Gastrocnemius medialis (tissue), 4 donors: Measurements from ENCODE around the gene SPACA9. TPM values are rescaled to one million over a fixed set of nuclear protein-coding genes. Genes with fewer than 3 reads are reported as not detected.

ENCODE experiments used
- ATAC-seq, 2 donors: fragments of 150-250 bp; one replicate each; pipeline ENCODE4 v1.9.1; 2016
- DNase-seq, 2 donors: peaks; one replicate each; pipeline ENCODE4 v3.0.0-alpha.2; 2019
- H3K27ac ChIP-seq, 4 donors: fragments of 200-600 bp; sonication (generic); 1 replicate in 1 of 4; 2 replicates in 3 of 4; pipeline ENCODE4 v1.5.1; 2016 to 2018; ENCODE audit warnings: mild to moderate bottlenecking in 2 of 4, moderate library complexity in 1 of 4
- H3K27me3 ChIP-seq, 3 donors: fragments of 200-600 bp; sonication (generic) in 2 of 3; 1 replicate in 1 of 3; 2 replicates in 2 of 3; pipeline versions ENCODE4 v1.5.1 to v1.6.0; 2016 to 2019; ENCODE audit warnings: mild to moderate bottlenecking in 1 of 3, moderate library complexity in 1 of 3
- H3K36me3 ChIP-seq, 2 donors: fragments of 200-600 bp; sonication (generic) in 1 of 2; one replicate each; pipeline ENCODE4 v1.5.1; 2017 to 2018
- H3K4me1 ChIP-seq, 2 donors: fragments of 200-600 bp; sonication (generic) in 1 of 2; one replicate each; pipeline ENCODE4 v1.5.1; 2016 to 2017; ENCODE audit warnings: mild to moderate bottlenecking in 2 of 2
- H3K4me3 ChIP-seq, 4 donors: fragments of 200-600 bp; sonication (generic) in 3 of 4; 1 replicate in 1 of 4; 2 replicates in 3 of 4; pipeline ENCODE4 v1.5.1; 2016 to 2019; ENCODE audit warnings: mild to moderate bottlenecking in 2 of 4
- H3K9me3 ChIP-seq, 3 donors: fragments of 200-600 bp; sonication (generic) in 2 of 3; 1 replicate in 1 of 3; 2 replicates in 2 of 3; pipeline ENCODE4 v1.5.1; 2016 to 2019
- CTCF ChIP-seq, 5 experiments: fragments of 450-650 bp in 3 of 5; fragments of 200-600 bp in 2 of 5; sonication (generic) in 2 of 5; IDR thresholded peaks in 4 of 5; conservative IDR thresholded peaks in 1 of 5; 1 replicate in 4 of 5; 2 replicates in 1 of 5; pipeline ENCODE4 v1.5.1; 2016 to 2019; ENCODE audit warnings: antibody characterized with exemption in 5 of 5, mild to moderate bottlenecking in 3 of 5, moderate library complexity in 3 of 5
- POLR2A ChIP-seq, 2 donors: fragments of 450-650 bp; IDR thresholded peaks; one replicate each; pipeline ENCODE4 v1.6.1; 2017; ENCODE audit warnings: antibody characterized with exemption in 2 of 2, mild to moderate bottlenecking in 2 of 2, moderate library complexity in 2 of 2
- in situ Hi-C, 4 donors: fragments of 200-750 bp; cut with MboI; loops; one replicate each; pipeline versions ENCODE4 v1.15.0 to v1.8.0; 2017; ENCODE audit warnings: low sequenced_read_pairs in 4 of 4
- intact Hi-C: fragments of 100-400 bp; cut with DNase I; formaldehyde crosslinking; loops from one replicate; pipeline ENCODE4 v1.15.1; 2023; ENCODE audit warnings: low total_unique reads
- total RNA-seq, 4 donors: library from RNA; depleted of rRNA; stranded (reverse); fragments of >200 nt; gene quantifications; one replicate each; pipeline versions ENCODE4 v1.1.0 to v1.2.3, GENCODE V29; 2016

The SPACA9 gene
- total RNA-seq = 1 to 10 TPM in 2 of 4 donors, under 1 TPM in 2; 0.24 to 2.5 (median 1.0) TPM

GRCh38 chr9:132878695-132879456 is at the start of gene SPACA9:
SPACA9 (plus strand) TSS chr9:132878898; CDS start chr9:132883948, 5,050 bp downstream.
- Histone ChIP-seq H3K9me3 (no peaks in the 10 kb centered on the region), H3K4me3 (peak within 1 kb of the TSS; percentile 76 to 100 (median 89)), H3K36me3 (no peaks in the 10 kb centered on the region), H3K27me3 (peaks cover 0 to 6% (median 5%) of the 10 kb centered on the region in 3 donors), H3K4me1 (peaks cover 0 to 10% of the 10 kb centered on the region in 2 donors), H3K27ac (peak within 1 kb of the TSS; percentile 39 to 77 (median 70))
- no peak for TF ChIP-seq CTCF (IDR thresholded peaks at IDR 0.05 in 4 of 5, conservative IDR thresholded peaks at IDR 0.05 in 1 of 5)
- no peak for TF ChIP-seq POLR2A (IDR thresholded peaks at IDR 0.05)
- DNase-seq (peak; percentile 14 to 36), ATAC-seq (peak; percentile 41 to 43)
- intact Hi-C loops = loop anchor here (1.0 kb wide), 1 partner anchor 64 kb away; no protein-coding TSS in a partner anchor
- in situ Hi-C loops = no loop called here

- Histone ChIP-seq H3K4me3 (no peak overlapping the region), H3K4me1 (no peaks in the 10 kb centered on the region), H3K36me3 (no peaks in the 10 kb centered on the region), H3K27ac (no peak overlapping the region), H3K9me3 (no peaks in the 10 kb centered on the region), H3K27me3 (peaks cover 0 to 16% (median 0%) of the 10 kb centered on the region in 3 donors)
- ATAC-seq = no peak
- no peak for DNase-seq
- in situ Hi-C loops = no loop called here
- intact Hi-C loops = no loop called here
- no peak for TF ChIP-seq POLR2A (IDR thresholded peaks at IDR 0.05)
- TF ChIP-seq CTCF (IDR thresholded peaks at IDR 0.05 in 4 of 5, conservative IDR thresholded peaks at IDR 0.05 in 1 of 5) = no peak
These were observed 46.4 kb upstream of the SPACA9 start for GRCh38 chr9:132832171-132832881.

GRCh38 chr9:132833550-132834121 is 45.1 kb upstream of the SPACA9 start:
- TF ChIP-seq CTCF (IDR thresholded peaks at IDR 0.05 in 4 of 5, conservative IDR thresholded peaks at IDR 0.05 in 1 of 5) = no peak
- no peak for TF ChIP-seq POLR2A (IDR thresholded peaks at IDR 0.05)
- intact Hi-C loops (no loop called here), in situ Hi-C loops (no loop called here)
- Histone ChIP-seq H3K4me1 (no peaks in the 10 kb centered on the region), H3K36me3 (no peaks in the 10 kb centered on the region), H3K27ac (no peak overlapping the region), H3K27me3 (peaks cover 0 to 13% (median 0%) of the 10 kb centered on the region in 3 donors), H3K9me3 (no peaks in the 10 kb centered on the region), H3K4me3 (no peak overlapping the region)
- no peak for DNase-seq
- no peak for ATAC-seq

GRCh38 chr9:132834343-132834742 is 44.4 kb upstream of the SPACA9 start:
- Histone ChIP-seq H3K4me3 (no peak overlapping the region), H3K4me1 (no peaks in the 10 kb centered on the region), H3K27me3 (peaks cover 0 to 13% (median 0%) of the 10 kb centered on the region in 3 donors), H3K9me3 (no peaks in the 10 kb centered on the region), H3K36me3 (no peaks in the 10 kb centered on the region), H3K27ac (no peak overlapping the region)
- DNase-seq (no peak), ATAC-seq (no peak)
- intact Hi-C loops = no loop called here
- in situ Hi-C loops = no loop called here
- no peak for TF ChIP-seq POLR2A (IDR thresholded peaks at IDR 0.05)
- TF ChIP-seq CTCF (IDR thresholded peaks at IDR 0.05 in 4 of 5, conservative IDR thresholded peaks at IDR 0.05 in 1 of 5) = no peak
